GM23248 (cell line): ENCODE data around the gene C14orf132.

ENCODE experiments used
- EZH2 ChIP-seq: fragments of 200-600 bp; sonication (generic); IDR thresholded peaks from 2 replicates; pipeline ENCODE4 v1.6.1; 2018; ENCODE audit warnings: antibody characterized with exemption, mild to moderate bottlenecking; ENCODE audit not compliant: insufficient read depth, poor library complexity, severe bottlenecking
- EZH2phosphoT487 ChIP-seq: fragments of 200-600 bp; sonication (generic); IDR thresholded peaks from 2 replicates; pipeline ENCODE4 v1.6.1; 2018; ENCODE audit warnings: antibody characterized with exemption, moderate library complexity, mild to moderate bottlenecking, low read depth; ENCODE audit not compliant: insufficient read depth

DNA sequence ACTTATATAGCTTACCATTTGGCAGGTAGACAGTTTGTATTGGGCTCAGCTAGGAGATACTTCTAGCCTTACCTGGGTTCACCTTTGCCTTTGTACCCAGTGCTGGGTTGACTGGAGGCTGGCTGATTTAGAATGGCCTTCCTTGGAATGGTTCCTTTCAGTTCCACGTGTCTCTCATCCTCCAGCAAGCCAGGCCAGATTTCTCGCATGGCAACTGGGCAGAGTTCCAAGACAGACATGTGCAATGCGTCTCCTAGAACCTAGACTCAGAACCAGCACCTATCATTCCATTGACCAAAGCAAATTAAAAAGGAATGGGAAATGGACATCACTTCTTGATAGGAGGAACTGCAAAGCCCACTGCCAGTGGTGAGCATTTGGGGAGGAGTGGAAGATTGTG lies 86.4 kb downstream of the C14orf132 start:
- TF ChIP-seq EZH2 = no peak
- no peak for TF ChIP-seq EZH2phosphoT487
